Smooth muscle cell (in vitro differentiated cells): ENCODE data around the gene PFKFB4. TPM values are rescaled to one million over a fixed set of nuclear protein-coding genes. Genes with fewer than 3 reads are reported as not detected.

Source experiments
- DNase-seq: peaks from one replicate; lab custom pipeline; 2025; ENCODE audit not compliant: unreplicated experiment; lab: John Stamatoyannopoulos, UW
- H2AFZ ChIP-seq: fragments of 200-600 bp; sonication (generic); 2 replicates; pipeline ENCODE4 v1.6.0; 2016; ENCODE audit warnings: antibody characterized with exemption, low read depth, mild to moderate bottlenecking
- H3F3A ChIP-seq: fragments of 200-600 bp; sonication (generic); 2 replicates; pipeline ENCODE4 v1.6.0; 2017; ENCODE audit warnings: antibody characterized with exemption, low read depth
- H3K27ac ChIP-seq: fragments of 200-600 bp; sonication (generic); 2 replicates; pipeline ENCODE4 v1.5.1; 2016; ENCODE audit warnings: low read depth, mild to moderate bottlenecking
- H3K27me3 ChIP-seq: fragments of 200-600 bp; sonication (generic); 2 replicates; pipeline ENCODE4 v1.6.1; 2016; ENCODE audit warnings: low read depth, mild to moderate bottlenecking
- H3K36me3 ChIP-seq: fragments of 200-600 bp; sonication (generic); 2 replicates; pipeline ENCODE4 v1.5.1; 2016; ENCODE audit warnings: low read depth
- H3K4me1 ChIP-seq: fragments of 200-600 bp; sonication (generic); 2 replicates; pipeline ENCODE4 v1.5.1; 2016; ENCODE audit warnings: low read depth
- H3K4me2 ChIP-seq: fragments of 200-600 bp; sonication (generic); 2 replicates; pipeline ENCODE4 v1.6.0; 2016; ENCODE audit warnings: mild to moderate bottlenecking
- H3K4me3 ChIP-seq: fragments of 200-600 bp; sonication (generic); 2 replicates; pipeline ENCODE4 v1.5.1; 2016; ENCODE audit warnings: mild to moderate bottlenecking
- H3K79me2 ChIP-seq: fragments of 200-600 bp; sonication (generic); 2 replicates; pipeline ENCODE4 v1.6.0; 2016; ENCODE audit warnings: low read depth, mild to moderate bottlenecking
- H3K9ac ChIP-seq: fragments of 200-600 bp; sonication (generic); 2 replicates; pipeline ENCODE4 v1.6.0; 2016; ENCODE audit warnings: low read depth
- H3K9me3 ChIP-seq: fragments of 200-600 bp; sonication (generic); replicated peaks from 2 replicates; pipeline ENCODE4 v1.5.1; 2016; ENCODE audit warnings: low read depth
- H4K20me1 ChIP-seq: fragments of 200-600 bp; sonication (generic); 2 replicates; pipeline ENCODE4 v1.6.0; 2016; ENCODE audit warnings: low read depth
- whole genome bisulfite sequencing: methylation state at CpG from one replicate; pipeline ENCODE4 v1.1.7; 2016; ENCODE audit warnings: low lambda C conversion rate; 5-methylcytosine and 5-hydroxymethylcytosine counted together
- polyA plus RNA-seq: library from polyadenylated mRNA; unstranded; fragments of >200 nt; fragmentation: Nextera tagmentation; extraction: Ambion mirVana; gene quantifications from 2 replicates; pipeline ENCODE4 v1.2.1, GENCODE V29; 2016
- total RNA-seq: library from RNA; depleted of rRNA; stranded (reverse); fragments of >200 nt; gene quantifications from 2 replicates; pipeline ENCODE4 v1.2.3, GENCODE V29; 2014
- TF ChIP-seq, protein P1 (sequence below): fragments of 200-600 bp; sonication (generic); IDR thresholded peaks from 2 replicates; pipeline ENCODE4 v1.5.1; 2017; ENCODE audit warnings: borderline replicate concordance, mild to moderate bottlenecking, antibody characterized with exemption; ENCODE audit not compliant: insufficient read depth, poor library complexity, severe bottlenecking

Gene PFKFB4
- total and polyA plus RNA-seq, 2 experiments from 2014 or later: 37.4 to 48.8 TPM

DNA sequence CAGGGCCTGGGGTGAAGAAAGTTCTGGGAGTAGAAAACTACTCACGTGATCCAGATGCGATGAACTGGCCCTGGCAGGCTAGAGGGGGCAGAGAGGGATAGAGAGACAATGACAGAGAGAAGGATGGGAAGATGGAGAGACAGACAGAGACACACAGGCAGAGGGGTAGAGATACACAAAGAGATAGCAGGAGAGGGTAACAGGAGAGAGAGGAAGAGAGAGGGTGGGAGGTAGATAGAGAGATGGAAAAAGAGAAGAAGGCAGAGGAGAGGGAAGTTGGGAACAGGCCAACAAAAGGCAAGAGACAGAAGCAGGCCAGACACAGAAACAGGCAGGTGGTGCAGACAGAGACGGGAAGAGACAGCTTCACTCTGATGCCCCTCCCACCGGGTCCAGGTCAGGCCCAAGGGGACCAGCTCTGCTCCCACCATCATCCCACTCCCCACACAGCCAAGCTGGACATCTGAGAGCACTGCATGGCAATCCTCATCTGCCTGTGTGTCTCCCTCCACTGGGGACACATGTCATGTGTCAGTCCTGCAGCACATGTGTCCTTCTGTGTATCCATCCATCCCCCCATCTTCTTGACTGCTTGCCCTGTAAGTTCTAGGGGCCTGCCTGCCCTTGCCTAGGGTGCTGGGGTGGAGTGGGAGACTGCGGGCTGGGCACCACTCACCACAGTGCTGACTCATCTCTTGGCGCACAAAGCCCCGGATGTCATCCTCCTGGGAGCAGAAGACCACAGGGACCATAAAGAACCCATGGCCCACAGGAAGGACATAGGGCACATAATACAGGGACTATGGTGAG lies 9.2 kb upstream of the PFKFB4 start:
- no peak overlapping the region for H3K9ac ChIP-seq
- H3K36me3 ChIP-seq: no peaks in the 10 kb centered on the region
- no peak overlapping the region for H3K4me2 ChIP-seq
- WGBS: 66% methylated on average over 7 of the region's 7 CpGs
- no peaks in the 10 kb centered on the region for H3K9me3 ChIP-seq
- H3K4me3 ChIP-seq: no peak overlapping the region
- H3K27me3 ChIP-seq: no peaks in the 10 kb centered on the region
- H3K79me2 ChIP-seq: no peaks in the 10 kb centered on the region
- H2AFZ ChIP-seq: no peak overlapping the region
- DNase-seq: no peak
- peaks cover 11% of the 10 kb centered on the region for H3F3A ChIP-seq
- no peaks in the 10 kb centered on the region for H4K20me1 ChIP-seq
- TF ChIP-seq, protein P1, sequence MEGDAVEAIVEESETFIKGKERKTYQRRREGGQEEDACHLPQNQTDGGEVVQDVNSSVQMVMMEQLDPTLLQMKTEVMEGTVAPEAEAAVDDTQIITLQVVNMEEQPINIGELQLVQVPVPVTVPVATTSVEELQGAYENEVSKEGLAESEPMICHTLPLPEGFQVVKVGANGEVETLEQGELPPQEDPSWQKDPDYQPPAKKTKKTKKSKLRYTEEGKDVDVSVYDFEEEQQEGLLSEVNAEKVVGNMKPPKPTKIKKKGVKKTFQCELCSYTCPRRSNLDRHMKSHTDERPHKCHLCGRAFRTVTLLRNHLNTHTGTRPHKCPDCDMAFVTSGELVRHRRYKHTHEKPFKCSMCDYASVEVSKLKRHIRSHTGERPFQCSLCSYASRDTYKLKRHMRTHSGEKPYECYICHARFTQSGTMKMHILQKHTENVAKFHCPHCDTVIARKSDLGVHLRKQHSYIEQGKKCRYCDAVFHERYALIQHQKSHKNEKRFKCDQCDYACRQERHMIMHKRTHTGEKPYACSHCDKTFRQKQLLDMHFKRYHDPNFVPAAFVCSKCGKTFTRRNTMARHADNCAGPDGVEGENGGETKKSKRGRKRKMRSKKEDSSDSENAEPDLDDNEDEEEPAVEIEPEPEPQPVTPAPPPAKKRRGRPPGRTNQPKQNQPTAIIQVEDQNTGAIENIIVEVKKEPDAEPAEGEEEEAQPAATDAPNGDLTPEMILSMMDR: no peak
- H3K27ac ChIP-seq: peak overlapping the region; percentile 42
- peaks cover 21% of the 10 kb centered on the region for H3K4me1 ChIP-seq

GRCh38 chr3:48565186-48565585 lies 8.6 kb upstream of the PFKFB4 start:
- Histone ChIP-seq H3K36me3 (no peaks in the 10 kb centered on the region), H3K79me2 (no peaks in the 10 kb centered on the region), H3K4me3 (no peak overlapping the region), H2AFZ (no peak overlapping the region), H3K4me1 (peaks cover 27% of the 10 kb centered on the region), H4K20me1 (no peaks in the 10 kb centered on the region), H3F3A (peaks cover 16% of the 10 kb centered on the region), H3K9me3 (no peaks in the 10 kb centered on the region), H3K27me3 (no peaks in the 10 kb centered on the region), H3K4me2 (no peak overlapping the region), H3K27ac (peak overlapping the region; percentile 42), H3K9ac (no peak overlapping the region)
- TF ChIP-seq, protein P1: no peak
- DNase-seq: no peak
- WGBS: over 99% methylated on average over 11 of the region's 11 CpGs

GRCh38 chr3:48564667-48565066 lies 8.1 kb upstream of the PFKFB4 start:
- peak overlapping the region; percentile 48 for H3K4me2 ChIP-seq
- H3K36me3 ChIP-seq: no peaks in the 10 kb centered on the region
- no peak overlapping the region for H2AFZ ChIP-seq
- peak overlapping the region; percentile 93 for H3K27ac ChIP-seq
- TF ChIP-seq, protein P1: no peak
- no peak for DNase-seq
- H3F3A ChIP-seq: peaks cover 21% of the 10 kb centered on the region
- 95% methylated on average over 11 of the region's 11 CpGs for whole genome bisulfite sequencing
- H4K20me1 ChIP-seq: no peaks in the 10 kb centered on the region
- no peaks in the 10 kb centered on the region for H3K79me2 ChIP-seq
- no peaks in the 10 kb centered on the region for H3K27me3 ChIP-seq
- peaks cover 28% of the 10 kb centered on the region for H3K4me1 ChIP-seq
- H3K9ac ChIP-seq: peak overlapping the region; percentile 77
- H3K9me3 ChIP-seq: no peaks in the 10 kb centered on the region
- no peak overlapping the region for H3K4me3 ChIP-seq
